GM12875 (cell line): ENCODE data around the gene CLTCL1.

Experiments used
- H3K4me3 ChIP-seq: one replicate; pipeline ENCODE4 v1.5.1; 2011; ENCODE audit warnings: low read depth, low read length, control low read depth
- CTCF ChIP-seq: IDR thresholded peaks from 2 replicates; pipeline ENCODE4 v1.5.1; 2011; ENCODE audit warnings: low read depth, mild to moderate bottlenecking, control low read depth, inconsistent platforms, low read length, moderate library complexity, borderline replicate concordance; ENCODE audit not compliant: insufficient read depth

CLTCL1 gene

GRCh38 chr22:19137384-19138216 lies 153.9 kb downstream of the CLTCL1 start:
- TF ChIP-seq CTCF: no peak
- no peak overlapping the region for H3K4me3 ChIP-seq

DNA sequence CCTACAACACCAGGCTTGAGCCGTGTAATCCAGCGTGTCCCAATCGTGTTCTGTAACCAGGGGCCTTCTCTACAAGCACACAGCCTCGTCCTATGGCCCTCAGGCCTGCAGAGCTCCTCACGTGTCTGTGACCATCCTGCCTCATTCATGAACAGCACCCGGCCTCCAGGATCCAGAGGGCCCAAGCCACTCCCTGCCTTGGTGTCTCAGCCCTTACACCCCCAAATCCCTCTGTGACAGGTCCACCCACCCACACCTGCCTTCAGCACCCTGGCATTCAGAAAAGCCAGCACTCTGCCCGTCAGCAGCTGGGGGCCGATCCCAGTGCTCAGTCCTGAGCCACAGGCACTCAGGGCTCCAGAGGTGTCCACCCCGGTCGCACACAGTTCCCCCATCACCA lies 154.6 kb downstream of the CLTCL1 start:
- no peak for TF ChIP-seq CTCF
- no peak overlapping the region for H3K4me3 ChIP-seq

GRCh38 chr22:19134874-19135273 lies 156.6 kb downstream of the CLTCL1 start:
- no peak for TF ChIP-seq CTCF
- no peak overlapping the region for H3K4me3 ChIP-seq

- no peak for TF ChIP-seq CTCF
- no peak overlapping the region for H3K4me3 ChIP-seq
These were observed 157.2 kb downstream of the CLTCL1 start for GRCh38 chr22:19134176-19134831.

DNA sequence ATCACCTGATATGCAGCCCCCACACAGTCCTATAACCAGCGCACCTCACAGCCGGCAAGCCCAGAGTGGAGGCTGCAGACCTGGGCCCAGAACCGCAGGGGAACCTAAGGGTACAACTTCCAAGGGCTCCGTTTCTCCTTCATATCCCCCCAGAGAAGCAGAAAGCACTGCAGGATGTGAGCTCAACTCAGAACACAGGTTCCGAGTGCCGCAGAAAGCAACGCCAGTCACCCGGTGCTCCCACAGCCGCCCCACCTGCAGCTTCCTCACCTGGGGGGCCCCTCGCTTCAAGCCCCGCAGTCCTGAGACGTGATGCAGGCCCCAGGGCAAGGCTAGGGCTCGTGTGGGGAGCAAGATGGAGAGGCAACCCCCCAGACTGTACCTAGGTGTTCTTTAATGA lies 158.0 kb downstream of the CLTCL1 start:
- no peak for TF ChIP-seq CTCF
- no peak overlapping the region for H3K4me3 ChIP-seq

DNA sequence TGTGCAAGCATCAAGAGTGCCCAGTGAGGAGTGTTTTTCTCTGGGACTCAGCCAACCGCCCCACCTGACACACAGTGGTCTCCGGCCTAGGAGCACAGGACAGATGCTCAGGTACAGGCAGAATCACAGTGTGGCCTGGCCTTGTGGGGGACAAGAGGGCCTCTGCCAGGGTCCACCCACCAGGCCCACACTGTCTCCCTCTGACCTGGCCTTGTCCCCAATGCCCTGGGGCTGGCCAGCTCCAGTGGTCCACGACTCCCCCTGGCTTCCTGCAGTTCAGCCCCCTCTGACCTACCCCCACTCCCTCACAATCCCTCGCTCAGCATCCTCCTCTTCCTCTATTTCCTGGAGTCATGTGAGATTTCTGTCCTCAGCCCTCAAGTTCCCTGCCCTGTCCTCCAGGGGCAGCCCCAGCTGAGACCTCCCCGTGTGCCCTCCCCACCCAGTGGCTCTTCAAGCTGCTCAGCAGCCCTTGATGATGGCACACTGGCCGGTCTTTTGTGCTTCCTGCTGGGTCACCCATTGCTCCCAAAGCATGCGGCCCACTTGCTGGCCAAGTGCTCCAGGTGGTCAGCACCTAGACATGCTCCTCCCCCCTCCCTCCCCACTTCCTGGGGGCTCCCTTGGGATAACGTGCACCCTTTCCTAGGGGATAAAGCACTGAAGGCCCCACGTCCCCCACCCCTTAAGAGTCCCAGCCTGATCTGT lies 158.7 kb downstream of the CLTCL1 start:
- TF ChIP-seq CTCF: no peak
- no peak overlapping the region for H3K4me3 ChIP-seq

GRCh38 chr22:19132153-19132552 lies 159.4 kb downstream of the CLTCL1 start:
- no peak for TF ChIP-seq CTCF
- H3K4me3 ChIP-seq: no peak overlapping the region
